Ascending aorta (tissue), 2 donors: ENCODE data around the gene QPCTL. TPM values are rescaled to one million over a fixed set of nuclear protein-coding genes. Genes with fewer than 3 reads are reported as not detected.

Experiments
- DNase-seq, 2 donors: peaks; one replicate each; pipeline ENCODE4 v3.0.0-alpha.2; 2019; ENCODE audit warnings: low spot score in 2 of 2
- H3K27ac ChIP-seq, 2 donors: fragments of 200-600 bp; sonication (generic); one replicate each; pipeline ENCODE4 v1.5.1; 2016 to 2017; ENCODE audit warnings: mild to moderate bottlenecking in 1 of 2
- H3K27me3 ChIP-seq: fragments of 200-600 bp; sonication (generic); one replicate; pipeline ENCODE4 v1.5.1; 2017
- H3K36me3 ChIP-seq, 2 donors: fragments of 200-600 bp; sonication (generic); one replicate each; pipeline ENCODE4 v1.5.1; 2016
- H3K4me1 ChIP-seq, 2 donors: fragments of 200-600 bp; sonication (generic); one replicate each; pipeline ENCODE4 v1.5.1; 2016 to 2017; ENCODE audit warnings: mild to moderate bottlenecking in 1 of 2
- H3K4me3 ChIP-seq, 2 donors: fragments of 200-600 bp; sonication (generic); one replicate each; pipeline ENCODE4 v1.5.1; 2016 to 2017; ENCODE audit warnings: mild to moderate bottlenecking in 1 of 2
- H3K9me3 ChIP-seq, 2 donors: fragments of 200-600 bp; sonication (generic); one replicate each; pipeline ENCODE4 v1.5.1; 2016
- intact Hi-C: fragments of 100-400 bp; cut with DNase I; formaldehyde crosslinking; loops from one replicate; pipeline ENCODE4 v1.15.1; 2023
- total RNA-seq: library from RNA; depleted of rRNA; stranded (reverse); fragments of >200 nt; gene quantifications from one replicate; pipeline ENCODE4 v1.1.0, GENCODE V29; 2016
- TF ChIP-seq, protein P1 (sequence below), 3 experiments: fragments of 200-600 bp in 2 of 3; fragments of 450-650 bp in 1 of 3; sonication (generic) in 2 of 3; IDR thresholded peaks; one replicate each; pipeline ENCODE4 v1.5.1; 2016 to 2019; ENCODE audit warnings: antibody characterized with exemption in 3 of 3, mild to moderate bottlenecking in 1 of 3, moderate library complexity in 1 of 3

QPCTL gene
- total RNA-seq, 1 donor from 2014 or later = 7.2 TPM

DNA sequence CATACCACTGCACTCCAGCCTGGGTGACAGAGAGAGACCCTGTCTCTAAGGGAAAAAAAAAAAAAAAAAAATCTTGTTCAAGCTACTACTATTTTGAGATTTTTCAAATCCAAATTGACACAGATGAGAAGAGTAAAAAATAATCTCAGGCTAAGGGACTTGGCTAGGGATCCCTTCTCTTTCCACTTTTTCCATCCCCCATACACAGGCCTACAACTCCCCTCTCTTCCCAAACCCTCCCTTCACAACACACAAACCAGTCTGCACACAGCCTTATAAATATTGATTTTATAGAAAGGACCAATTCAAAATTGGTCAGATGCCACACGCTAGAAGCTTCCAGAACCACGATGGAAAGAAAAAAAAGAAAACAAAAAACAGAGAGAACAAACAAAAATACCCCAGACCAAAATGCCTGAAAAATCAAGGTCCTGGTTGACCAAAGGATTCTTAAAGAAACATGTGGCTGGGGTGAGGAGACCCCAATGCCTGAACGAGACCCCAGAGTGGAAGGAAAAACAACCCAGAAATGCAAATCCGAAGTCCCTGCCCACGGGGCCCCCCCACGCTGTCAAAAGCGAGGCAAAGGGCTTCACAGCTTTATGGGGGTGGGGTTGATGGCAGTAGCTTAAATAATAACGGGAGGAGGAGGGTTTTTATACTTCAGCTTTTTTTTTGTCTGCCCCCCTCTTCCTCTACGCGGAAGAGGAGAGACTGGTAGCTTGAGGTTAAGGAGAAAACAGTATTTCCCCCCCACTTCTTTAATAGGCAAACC lies 18.1 kb downstream of the QPCTL start:
- Histone ChIP-seq H3K4me3 (no peak overlapping the region), H3K4me1 (peaks cover 0 to 4% of the 10 kb centered on the region in 2 donors), H3K27ac (no peak overlapping the region), H3K36me3 (peaks cover 24 to 25% of the 10 kb centered on the region in 2 donors), H3K9me3 (no peaks in the 10 kb centered on the region), H3K27me3 (no peaks in the 10 kb centered on the region)
- DNase-seq = no peak
- TF ChIP-seq, protein P1, sequence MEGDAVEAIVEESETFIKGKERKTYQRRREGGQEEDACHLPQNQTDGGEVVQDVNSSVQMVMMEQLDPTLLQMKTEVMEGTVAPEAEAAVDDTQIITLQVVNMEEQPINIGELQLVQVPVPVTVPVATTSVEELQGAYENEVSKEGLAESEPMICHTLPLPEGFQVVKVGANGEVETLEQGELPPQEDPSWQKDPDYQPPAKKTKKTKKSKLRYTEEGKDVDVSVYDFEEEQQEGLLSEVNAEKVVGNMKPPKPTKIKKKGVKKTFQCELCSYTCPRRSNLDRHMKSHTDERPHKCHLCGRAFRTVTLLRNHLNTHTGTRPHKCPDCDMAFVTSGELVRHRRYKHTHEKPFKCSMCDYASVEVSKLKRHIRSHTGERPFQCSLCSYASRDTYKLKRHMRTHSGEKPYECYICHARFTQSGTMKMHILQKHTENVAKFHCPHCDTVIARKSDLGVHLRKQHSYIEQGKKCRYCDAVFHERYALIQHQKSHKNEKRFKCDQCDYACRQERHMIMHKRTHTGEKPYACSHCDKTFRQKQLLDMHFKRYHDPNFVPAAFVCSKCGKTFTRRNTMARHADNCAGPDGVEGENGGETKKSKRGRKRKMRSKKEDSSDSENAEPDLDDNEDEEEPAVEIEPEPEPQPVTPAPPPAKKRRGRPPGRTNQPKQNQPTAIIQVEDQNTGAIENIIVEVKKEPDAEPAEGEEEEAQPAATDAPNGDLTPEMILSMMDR (IDR thresholded peaks at IDR 0.05) = no peak
- intact Hi-C loops = no loop called here

- intact Hi-C loops = no loop called here
- TF ChIP-seq, protein P1 (IDR thresholded peaks at IDR 0.05) = no peak
Observed at GRCh38 chr19:45711851-45712698, 19.6 kb downstream of the QPCTL start.

DNA sequence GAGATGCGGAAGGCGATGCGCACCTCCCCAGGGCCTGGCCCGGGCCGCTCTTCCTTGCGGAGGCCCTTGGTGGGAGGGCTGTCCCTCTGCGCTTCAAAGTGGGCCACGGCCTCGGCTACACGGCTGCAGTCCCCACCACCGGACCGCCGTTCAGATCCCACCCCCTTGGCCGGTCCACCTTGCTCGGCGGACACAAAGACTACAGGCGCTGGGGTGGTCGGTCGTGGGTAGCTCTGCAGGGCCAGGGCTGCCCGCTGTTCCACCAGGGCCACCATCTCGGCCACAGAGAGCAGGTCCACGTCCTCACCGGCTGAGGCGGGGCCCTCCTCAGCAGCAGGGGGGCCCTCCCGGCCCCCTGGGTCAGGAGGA lies 20.2 kb downstream of the QPCTL start:
- no peaks in the 10 kb centered on the region for H3K9me3 ChIP-seq
- H3K4me1 ChIP-seq = peaks cover 0 to 4% of the 10 kb centered on the region in 2 donors
- no peaks in the 10 kb centered on the region for H3K27me3 ChIP-seq
- no peak overlapping the region for H3K27ac ChIP-seq
- H3K36me3 ChIP-seq = peaks cover 24 to 25% of the 10 kb centered on the region in 2 donors
- no peak for DNase-seq
- intact Hi-C loops = no loop called here
- no peak overlapping the region for H3K4me3 ChIP-seq
- TF ChIP-seq, protein P1 (IDR thresholded peaks at IDR 0.05) = no peak

More at GRCh38 chr19:45711851-45712698, 19.6 kb downstream of the QPCTL start:
- peaks cover 24 to 25% of the 10 kb centered on the region in 2 donors for H3K36me3 ChIP-seq
- H3K9me3 ChIP-seq = no peaks in the 10 kb centered on the region
- DNase-seq = no peak
- no peak overlapping the region for H3K4me3 ChIP-seq
- H3K4me1 ChIP-seq = peaks cover 0 to 8% of the 10 kb centered on the region in 2 donors
- no peak overlapping the region for H3K27ac ChIP-seq
- H3K27me3 ChIP-seq = no peaks in the 10 kb centered on the region

DNA sequence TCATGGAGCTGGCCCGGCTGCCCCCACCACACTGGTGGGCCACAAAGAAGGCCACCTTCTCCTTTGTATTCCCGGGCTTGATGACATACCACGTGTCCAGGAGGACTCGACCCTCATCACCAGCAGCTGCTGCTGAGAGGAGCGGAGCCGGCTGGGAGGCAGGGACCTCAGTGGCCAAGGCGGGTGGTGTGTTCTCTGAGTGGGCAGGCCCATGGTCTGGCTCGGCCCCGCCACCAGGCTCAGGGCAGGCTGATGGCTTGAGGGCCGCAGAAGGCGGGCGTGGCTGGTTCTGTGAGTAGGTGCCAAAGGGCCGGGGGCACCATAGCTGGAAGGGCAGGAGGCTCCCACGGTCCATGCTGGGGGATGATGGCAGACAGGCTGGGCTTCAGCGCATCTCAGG lies 20.7 kb downstream of the QPCTL start:
- Histone ChIP-seq H3K27ac (no peak overlapping the region), H3K36me3 (peaks cover 24 to 25% of the 10 kb centered on the region in 2 donors), H3K4me1 (peaks cover 0 to 7% of the 10 kb centered on the region in 2 donors), H3K4me3 (no peak overlapping the region), H3K27me3 (no peaks in the 10 kb centered on the region), H3K9me3 (no peaks in the 10 kb centered on the region)
- TF ChIP-seq, protein P1 (IDR thresholded peaks at IDR 0.05) = no peak
- no peak for DNase-seq
- intact Hi-C loops = no loop called here

DNA sequence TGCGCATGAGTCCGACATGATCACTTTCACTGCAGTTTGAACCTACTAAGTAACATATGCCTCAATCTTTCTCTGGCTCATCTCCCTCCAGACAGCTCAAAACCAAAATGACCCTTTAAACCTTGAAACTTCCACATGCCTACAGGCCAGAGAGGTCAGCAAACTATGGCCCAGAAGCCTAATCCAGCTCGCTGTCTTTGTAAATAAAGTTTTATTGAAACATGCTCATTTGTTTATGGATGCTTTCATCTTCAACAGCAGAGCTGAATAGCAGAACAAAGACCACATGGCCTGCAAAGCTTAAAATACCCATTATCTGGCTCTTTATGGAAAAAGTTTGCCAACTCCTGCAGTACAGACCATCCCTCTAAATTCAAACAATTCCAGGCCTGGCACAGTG lies 22.7 kb downstream of the QPCTL start:
- Histone ChIP-seq H3K27me3 (no peaks in the 10 kb centered on the region), H3K9me3 (no peaks in the 10 kb centered on the region), H3K4me1 (peaks cover 0 to 11% of the 10 kb centered on the region in 2 donors), H3K4me3 (no peak overlapping the region), H3K27ac (no peak overlapping the region), H3K36me3 (peaks cover 21 to 25% of the 10 kb centered on the region in 2 donors)
- no peak for DNase-seq
- TF ChIP-seq, protein P1 (IDR thresholded peaks at IDR 0.05) = no peak
- intact Hi-C loops = no loop called here
